Duodenal mucosa (tissue), 2 donors: ENCODE measurements around the gene NDUFS1.
"Not testable (repeated sequence)": the region's sequence is repeated elsewhere in the genome, so short reads cannot be mapped to it uniquely, and the experiment has no call there.

Experiments used
- H3K27ac ChIP-seq: one replicate; pipeline ENCODE4 v1.7.0; 2013; ENCODE audit warnings: low read depth, low read length
- H3K27me3 ChIP-seq, 2 donors: one replicate each; pipeline ENCODE4 v1.7.0; 2013; ENCODE audit warnings: low read length in 2 of 2, control low read depth in 1 of 2; ENCODE audit not compliant: insufficient read depth in 2 of 2, control insufficient read depth in 1 of 2
- H3K36me3 ChIP-seq, 2 donors: one replicate each; pipeline ENCODE4 v1.7.0; 2013; ENCODE audit warnings: low read length in 2 of 2, control low read depth in 1 of 2; ENCODE audit not compliant: insufficient read depth in 2 of 2, control insufficient read depth in 1 of 2
- H3K4me1 ChIP-seq, 2 donors: one replicate each; pipeline ENCODE4 v1.7.0; 2013; ENCODE audit warnings: low read length in 2 of 2, control low read depth in 1 of 2; ENCODE audit not compliant: insufficient read depth in 2 of 2, control insufficient read depth in 1 of 2
- H3K4me3 ChIP-seq, 2 donors: one replicate each; pipeline ENCODE4 v1.7.0; 2013; ENCODE audit warnings: low read length in 2 of 2, low read depth in 1 of 2
- H3K9ac ChIP-seq, 2 donors: one replicate each; pipeline ENCODE4 v1.7.0; 2013; ENCODE audit warnings: low read length in 2 of 2, low read depth in 1 of 2
- H3K9me3 ChIP-seq, 2 donors: one replicate each; pipeline ENCODE4 v1.7.0; 2013; ENCODE audit warnings: low read length in 2 of 2, control low read depth in 1 of 2; ENCODE audit not compliant: control insufficient read depth in 1 of 2

The NDUFS1 gene

GRCh38 chr2:206163251-206163880 lies 4.1 kb upstream of the NDUFS1 start:
- Histone ChIP-seq H3K4me1 (peaks cover 13 to 15% of the 10 kb centered on the region in 2 donors), H3K27me3 (no peaks in the 10 kb centered on the region), H3K9me3 (no peaks in the 10 kb centered on the region), H3K27ac (no peak overlapping the region), H3K9ac (no peak overlapping the region), H3K4me3 (no peak overlapping the region), H3K36me3 (peaks cover 16 to 35% of the 10 kb centered on the region in 2 donors)

- not testable (repeated sequence) for H3K27me3 ChIP-seq, H3K4me3 ChIP-seq, H3K9me3 ChIP-seq, H3K9ac ChIP-seq, H3K27ac ChIP-seq
- H3K36me3 ChIP-seq, result peaks cover 16 to 35% of the 10 kb centered on the region in 2 donors
- H3K4me1 ChIP-seq, result peaks cover 19 to 22% of the 10 kb centered on the region in 2 donors
These were observed 3.2 kb upstream of the NDUFS1 start for GRCh38 chr2:206162401-206162800.

GRCh38 chr2:206160807-206161179 lies 1.5 kb upstream of the NDUFS1 start:
- Histone ChIP-seq H3K27ac (no peak overlapping the region), H3K36me3 (peaks cover 16 to 35% of the 10 kb centered on the region in 2 donors), H3K9me3 (no peaks in the 10 kb centered on the region), H3K27me3 (no peaks in the 10 kb centered on the region), H3K9ac (peak overlapping the region; percentile 75 to 87), H3K4me3 (peak overlapping the region; percentile 93 to 98), H3K4me1 (peaks cover 20 to 23% of the 10 kb centered on the region in 2 donors)

GRCh38 chr2:206160125-206160806 lies 1.0 kb upstream of the NDUFS1 start:
- H3K9ac ChIP-seq, result peak overlapping the region; percentile 75 to 87
- H3K27ac ChIP-seq, result peak overlapping the region; percentile 83
- H3K4me1 ChIP-seq, result peaks cover 20 to 23% of the 10 kb centered on the region in 2 donors
- H3K4me3 ChIP-seq, result peak overlapping the region; percentile 93 to 98
- no peaks in the 10 kb centered on the region for H3K27me3 ChIP-seq
- H3K36me3 ChIP-seq, result peaks cover 16 to 35% of the 10 kb centered on the region in 2 donors
- H3K9me3 ChIP-seq, result no peaks in the 10 kb centered on the region

- Histone ChIP-seq H3K9ac (peak overlapping the region; percentile 87 to 98), H3K9me3 (no peaks in the 10 kb centered on the region), H3K4me3 (peak overlapping the region; percentile 93 to 98), H3K27me3 (no peaks in the 10 kb centered on the region), H3K36me3 (peaks cover 16 to 31% of the 10 kb centered on the region in 2 donors), H3K4me1 (peaks cover 20 to 23% of the 10 kb centered on the region in 2 donors), H3K27ac (peak overlapping the region; percentile 68)
These were observed 490 bp downstream of the NDUFS1 start for GRCh38 chr2:206158563-206159345.

GRCh38 chr2:206157014-206157413 lies 2.2 kb downstream of the NDUFS1 start:
- peaks cover 6 to 17% of the 10 kb centered on the region in 2 donors for H3K36me3 ChIP-seq
- H3K4me3 ChIP-seq, result peak overlapping the region in 1 of 2 donors; percentile 98
- not testable (repeated sequence) for H3K27me3 ChIP-seq, H3K9ac ChIP-seq, H3K9me3 ChIP-seq, H3K27ac ChIP-seq
- peaks cover 16 to 23% of the 10 kb centered on the region in 2 donors for H3K4me1 ChIP-seq

- Histone ChIP-seq H3K27me3 (no peaks in the 10 kb centered on the region), H3K36me3 (peaks cover 4 to 24% of the 10 kb centered on the region in 2 donors), H3K9me3 (no peaks in the 10 kb centered on the region), H3K4me1 (peaks cover 5 to 13% of the 10 kb centered on the region in 2 donors), H3K27ac (no peak overlapping the region), H3K9ac (no peak overlapping the region), H3K4me3 (no peak overlapping the region)
These were observed 5.0 kb downstream of the NDUFS1 start for GRCh38 chr2:206154197-206154596.

- Histone ChIP-seq H3K9ac (no peak overlapping the region), H3K27me3 (no peaks in the 10 kb centered on the region), H3K36me3 (peaks cover 16 to 52% of the 10 kb centered on the region in 2 donors), H3K4me1 (no peaks in the 10 kb centered on the region), H3K27ac (no peak overlapping the region), H3K4me3 (no peak overlapping the region), H3K9me3 (no peaks in the 10 kb centered on the region)
These were observed 8.6 kb downstream of the NDUFS1 start for GRCh38 chr2:206150631-206151030.

- Histone ChIP-seq H3K27ac (no peak overlapping the region), H3K9me3 (no peaks in the 10 kb centered on the region), H3K36me3 (peaks cover 21 to 57% of the 10 kb centered on the region in 2 donors), H3K4me3 (no peak overlapping the region), H3K27me3 (no peaks in the 10 kb centered on the region), H3K4me1 (no peaks in the 10 kb centered on the region), H3K9ac (no peak overlapping the region)
These were observed 9.1 kb downstream of the NDUFS1 start for GRCh38 chr2:206150168-206150567.

- no peak overlapping the region for H3K27ac ChIP-seq
- H3K4me1 ChIP-seq, result no peaks in the 10 kb centered on the region
- peaks cover 21 to 65% of the 10 kb centered on the region in 2 donors for H3K36me3 ChIP-seq
- no peak overlapping the region for H3K9ac ChIP-seq
- H3K27me3 ChIP-seq, result no peaks in the 10 kb centered on the region
- no peak overlapping the region for H3K4me3 ChIP-seq
- no peaks in the 10 kb centered on the region for H3K9me3 ChIP-seq
These were observed 9.9 kb downstream of the NDUFS1 start for GRCh38 chr2:206149330-206149729.
